ENCODE results near the gene CCDC60. TPM values are rescaled to one million over a fixed set of nuclear protein-coding genes. Genes with fewer than 3 reads are reported as not detected.
"Not testable (repeated sequence)": the region's sequence is repeated elsewhere in the genome, so short reads cannot be mapped to it uniquely, and the experiment has no call there.

CCDC60 gene
- total RNA-seq, 2 donors from 2014 or later = not detected

DNA sequence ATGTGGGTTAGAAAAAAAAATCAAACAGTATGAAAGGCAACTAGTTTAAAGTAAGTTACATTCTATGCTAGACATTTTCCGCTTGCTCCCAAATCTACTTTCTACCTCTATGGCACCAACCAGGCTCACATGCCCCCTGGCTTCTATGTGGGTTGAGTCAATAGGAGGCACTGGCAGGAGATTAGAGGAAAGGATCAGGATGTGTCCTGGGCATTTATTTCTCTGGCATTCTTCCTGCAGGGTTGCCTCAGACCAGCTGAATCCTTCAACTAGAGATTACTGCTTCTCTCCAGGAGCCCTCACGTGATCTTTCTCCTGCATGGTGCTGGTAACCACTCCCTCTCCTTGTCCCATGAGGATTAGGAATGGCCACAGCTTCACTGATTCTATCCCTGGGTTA lies 14.9 kb upstream of the CCDC60 start:
- peaks cover 11% of the 10 kb centered on the region for H3K27me3 Mint-ChIP-seq
- no peaks in the 10 kb centered on the region for H3K4me1 Mint-ChIP-seq
- ATAC-seq (replicated peaks) = no peak
- no peaks in the 10 kb centered on the region for H3K9me3 Mint-ChIP-seq
- no peak overlapping the region for H3K27ac Mint-ChIP-seq
- H3K4me3 Mint-ChIP-seq = no peak overlapping the region
- H3K36me3 Mint-ChIP-seq (ENCODE audit: low read depth) = no peaks in the 10 kb centered on the region

DNA sequence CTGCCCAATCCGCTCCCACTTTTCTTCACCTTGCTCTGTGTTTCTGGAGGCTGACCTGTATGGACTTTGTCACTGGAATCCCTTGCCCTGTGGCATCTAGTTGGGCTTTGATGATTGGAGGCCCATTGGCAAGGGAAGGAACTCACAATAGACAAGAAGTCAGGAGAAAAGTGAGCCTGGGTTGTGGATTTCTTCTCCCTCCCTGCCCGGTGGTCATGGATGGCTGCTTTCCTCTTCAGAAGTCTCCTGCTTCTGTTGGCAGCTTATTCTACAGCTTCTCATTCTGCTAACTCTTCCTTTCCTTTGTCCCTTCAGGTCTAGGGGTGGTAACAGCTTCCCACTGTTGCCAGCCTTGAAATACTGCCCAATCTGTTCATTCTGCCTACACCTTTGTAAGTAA lies 13.9 kb upstream of the CCDC60 start:
- H3K36me3 Mint-ChIP-seq (ENCODE audit: low read depth) = no peaks in the 10 kb centered on the region
- ATAC-seq (replicated peaks) = no peak
- no peak overlapping the region for H3K27ac Mint-ChIP-seq
- H3K9me3 Mint-ChIP-seq = no peaks in the 10 kb centered on the region
- no peak overlapping the region for H3K4me3 Mint-ChIP-seq
- H3K4me1 Mint-ChIP-seq = no peaks in the 10 kb centered on the region
- peaks cover 11% of the 10 kb centered on the region for H3K27me3 Mint-ChIP-seq

DNA sequence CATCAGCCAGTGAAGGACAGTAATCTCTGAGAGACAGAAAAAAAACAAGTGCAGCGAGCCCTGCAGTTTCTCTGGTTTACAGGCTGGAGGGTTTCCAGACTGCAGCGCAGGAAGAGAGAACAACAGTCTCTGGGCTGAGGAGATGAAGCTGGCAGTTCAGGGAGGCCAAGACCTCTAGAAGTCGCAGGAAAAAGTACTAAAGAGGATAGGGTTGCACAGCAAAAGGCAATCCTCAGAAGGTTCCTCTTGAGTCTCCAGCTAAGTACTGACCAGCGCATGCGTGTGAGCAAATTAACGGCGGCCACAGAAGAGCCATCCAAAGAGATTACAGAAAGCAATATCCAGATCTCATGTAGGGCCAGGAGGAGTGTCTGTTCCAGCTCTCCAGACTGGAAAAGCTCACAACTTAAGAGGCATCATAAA lies 12.2 kb upstream of the CCDC60 start:
- Mint-ChIP-seq H3K9me3 (no peaks in the 10 kb centered on the region), H3K36me3 (ENCODE audit: low read depth) (no peaks in the 10 kb centered on the region)
- no peak for ATAC-seq (replicated peaks)

DNA sequence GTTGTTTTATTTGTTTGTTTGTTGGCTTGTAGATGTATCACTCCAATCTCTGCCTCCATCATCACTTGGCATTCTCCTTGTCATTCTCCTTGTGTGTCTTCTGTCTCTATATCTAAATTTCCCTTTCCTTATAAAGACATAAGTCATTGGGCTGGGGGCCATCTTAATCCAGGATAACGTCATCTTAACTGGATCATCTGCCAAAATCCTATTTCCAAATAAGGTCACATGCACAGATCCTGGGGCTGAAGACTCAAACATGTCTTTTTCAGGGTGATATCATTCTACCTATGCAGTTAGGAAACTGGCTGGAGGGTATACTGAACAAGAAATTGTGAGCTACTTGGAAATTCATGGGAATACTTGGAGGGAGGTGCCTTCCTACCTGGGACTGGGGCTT lies 8.7 kb upstream of the CCDC60 start:
- H3K36me3 Mint-ChIP-seq (ENCODE audit: low read depth) = no peaks in the 10 kb centered on the region
- ATAC-seq (replicated peaks) = no peak
- H3K4me1 Mint-ChIP-seq = no peaks in the 10 kb centered on the region
- H3K4me3 Mint-ChIP-seq = no peak overlapping the region
- H3K27ac Mint-ChIP-seq = no peak overlapping the region
- no peaks in the 10 kb centered on the region for H3K9me3 Mint-ChIP-seq
- peaks cover 7% of the 10 kb centered on the region for H3K27me3 Mint-ChIP-seq

More for the DNA sequence above, 12.2 kb upstream of the CCDC60 start:
- Mint-ChIP-seq H3K27ac (no peak overlapping the region), H3K4me1 (no peaks in the 10 kb centered on the region), H3K4me3 (no peak overlapping the region), H3K27me3 (peaks cover 11% of the 10 kb centered on the region)

DNA sequence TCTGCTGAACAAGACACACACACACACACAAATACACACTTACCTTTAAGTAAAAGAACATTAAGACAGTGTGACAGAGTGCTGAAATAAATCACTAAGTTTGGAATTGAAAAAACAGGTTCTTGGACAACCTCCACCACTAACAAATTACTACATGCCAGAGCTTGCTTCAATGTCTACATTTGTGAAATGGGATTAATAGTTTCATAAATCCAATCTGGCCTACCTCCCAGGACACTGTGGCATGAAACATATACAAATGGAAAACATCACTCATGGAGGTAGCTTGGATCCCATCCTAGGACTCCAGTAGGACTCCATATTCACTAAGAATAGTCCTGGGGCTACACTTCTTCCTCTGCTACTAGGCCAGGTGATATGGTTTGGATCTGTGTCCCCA lies 8.2 kb upstream of the CCDC60 start:
- Mint-ChIP-seq H3K4me1 (no peaks in the 10 kb centered on the region), H3K36me3 (ENCODE audit: low read depth) (no peaks in the 10 kb centered on the region), H3K9me3 (no peaks in the 10 kb centered on the region), H3K4me3 (no peak overlapping the region), H3K27ac (no peak overlapping the region), H3K27me3 (peaks cover 5% of the 10 kb centered on the region)
- ATAC-seq (replicated peaks) = no peak

DNA sequence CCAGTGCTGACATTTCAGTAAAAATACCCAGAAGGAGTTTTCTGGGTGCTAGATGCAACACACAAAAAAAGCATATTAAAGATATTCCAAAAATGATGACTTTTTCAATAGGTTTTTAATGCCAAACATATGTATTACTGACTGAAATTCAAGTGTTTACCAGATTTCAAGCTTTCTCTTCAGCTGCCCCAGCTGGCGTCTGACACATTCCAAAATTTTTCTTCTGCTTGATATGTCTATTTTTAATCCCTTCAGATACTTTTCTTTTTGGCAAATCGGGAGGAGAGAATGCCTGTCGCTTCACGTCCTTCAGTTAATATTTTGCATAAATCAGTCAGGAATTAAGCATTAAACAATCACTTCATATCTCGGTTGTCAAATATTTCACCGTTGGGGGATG lies 7.1 kb upstream of the CCDC60 start:
- no peak for ATAC-seq (replicated peaks)
- Mint-ChIP-seq H3K4me3 (no peak overlapping the region), H3K27ac (no peak overlapping the region), H3K27me3 (peaks cover 5% of the 10 kb centered on the region), H3K4me1 (no peaks in the 10 kb centered on the region), H3K9me3 (no peaks in the 10 kb centered on the region), H3K36me3 (ENCODE audit: low read depth) (no peaks in the 10 kb centered on the region)

DNA sequence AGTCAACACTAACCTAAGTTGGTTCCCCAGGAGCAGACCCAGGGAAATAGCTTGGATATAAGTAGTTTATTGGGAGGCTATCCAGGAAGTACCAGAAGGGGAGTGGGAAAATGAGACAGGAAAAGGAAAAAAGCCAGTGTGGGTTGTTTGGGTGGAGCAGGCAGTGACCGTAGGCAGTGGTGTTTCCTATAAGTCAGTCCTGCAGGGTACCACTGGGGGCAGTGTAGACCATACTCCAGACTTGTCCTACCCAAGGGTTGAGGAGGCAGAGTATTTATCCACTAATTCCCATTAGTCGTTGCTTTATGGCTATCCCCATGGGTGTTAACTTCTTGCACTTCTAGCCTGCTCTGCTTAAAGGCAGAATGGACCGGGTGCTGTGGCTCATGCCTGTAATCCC lies 6.4 kb upstream of the CCDC60 start:
- no peaks in the 10 kb centered on the region for H3K9me3 Mint-ChIP-seq
- no peaks in the 10 kb centered on the region for H3K4me1 Mint-ChIP-seq
- no peaks in the 10 kb centered on the region for H3K36me3 Mint-ChIP-seq (ENCODE audit: low read depth)
- H3K27me3 Mint-ChIP-seq = peaks cover 5% of the 10 kb centered on the region
- ATAC-seq (replicated peaks) = no peak
- H3K27ac Mint-ChIP-seq = no peak overlapping the region
- no peak overlapping the region for H3K4me3 Mint-ChIP-seq

DNA sequence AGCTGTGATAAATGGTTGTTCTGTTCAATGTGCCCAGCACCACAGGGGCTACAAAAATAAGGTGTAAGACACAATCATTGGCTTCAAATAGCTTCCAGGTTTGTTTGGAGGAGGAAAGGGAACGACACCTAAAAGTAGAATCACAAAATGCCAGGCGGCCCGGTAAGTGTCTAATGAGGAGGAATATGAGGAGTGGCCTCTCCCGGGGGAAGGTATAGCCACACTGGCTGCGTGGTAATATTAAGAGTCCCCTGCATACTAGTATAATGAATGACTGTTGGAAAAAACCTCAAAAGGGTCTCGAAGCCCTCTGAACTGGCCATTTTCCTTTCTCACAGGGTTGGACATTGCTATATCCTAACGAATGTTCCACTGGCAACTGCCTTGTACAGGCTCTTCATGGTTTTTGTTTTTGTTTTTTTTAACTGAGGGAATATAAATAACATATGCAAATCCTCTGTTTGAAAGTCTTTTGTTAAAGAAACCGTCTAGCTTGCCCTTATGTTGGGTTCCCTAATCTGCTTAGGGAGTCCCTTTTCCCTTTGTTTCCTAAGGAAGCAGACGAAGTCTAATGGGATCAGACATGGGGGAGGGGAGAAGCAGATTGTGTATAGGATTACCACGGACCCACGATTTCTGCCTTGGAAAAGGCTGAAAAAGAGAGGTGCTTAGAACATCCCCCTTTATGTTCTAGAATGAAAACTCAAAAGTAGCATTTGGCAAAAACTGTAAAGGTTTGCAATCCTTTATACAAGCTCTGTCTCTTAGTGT lies 4.2 kb downstream of the CCDC60 start:
- peaks cover 16% of the 10 kb centered on the region for H3K27me3 Mint-ChIP-seq

DNA sequence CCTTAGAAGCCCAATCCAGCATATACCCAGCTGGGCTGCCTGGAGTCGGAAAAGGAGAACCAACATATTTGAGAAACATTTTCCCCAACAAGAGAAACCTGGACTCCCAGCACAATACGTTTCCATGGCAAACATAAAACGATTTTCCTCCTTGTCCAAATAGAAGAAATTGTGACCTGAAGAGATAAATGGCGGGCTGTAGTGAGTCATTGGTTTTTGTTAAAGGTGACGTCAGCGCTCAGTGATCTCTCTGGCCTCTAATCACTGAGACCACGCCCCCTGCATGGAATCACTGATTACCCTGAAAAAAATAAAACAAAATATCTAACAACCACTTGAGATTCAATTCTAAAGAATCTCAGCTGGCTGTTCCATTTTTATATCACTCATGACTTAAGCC lies 6.0 kb downstream of the CCDC60 start:
- Mint-ChIP-seq H3K4me3 (no peak overlapping the region), H3K4me1 (no peaks in the 10 kb centered on the region), H3K36me3 (ENCODE audit: low read depth) (no peaks in the 10 kb centered on the region), H3K27me3 (peaks cover 12% of the 10 kb centered on the region), H3K9me3 (peaks cover 5% of the 10 kb centered on the region), H3K27ac (no peak overlapping the region)
- no peak for ATAC-seq (replicated peaks)

More for the DNA sequence above, 4.2 kb downstream of the CCDC60 start:
- Mint-ChIP-seq H3K27ac (no peak overlapping the region), H3K4me1 (no peaks in the 10 kb centered on the region), H3K9me3 (peaks cover 5% of the 10 kb centered on the region), H3K4me3 (no peak overlapping the region), H3K36me3 (ENCODE audit: low read depth) (no peaks in the 10 kb centered on the region)
- no peak for ATAC-seq (replicated peaks)

DNA sequence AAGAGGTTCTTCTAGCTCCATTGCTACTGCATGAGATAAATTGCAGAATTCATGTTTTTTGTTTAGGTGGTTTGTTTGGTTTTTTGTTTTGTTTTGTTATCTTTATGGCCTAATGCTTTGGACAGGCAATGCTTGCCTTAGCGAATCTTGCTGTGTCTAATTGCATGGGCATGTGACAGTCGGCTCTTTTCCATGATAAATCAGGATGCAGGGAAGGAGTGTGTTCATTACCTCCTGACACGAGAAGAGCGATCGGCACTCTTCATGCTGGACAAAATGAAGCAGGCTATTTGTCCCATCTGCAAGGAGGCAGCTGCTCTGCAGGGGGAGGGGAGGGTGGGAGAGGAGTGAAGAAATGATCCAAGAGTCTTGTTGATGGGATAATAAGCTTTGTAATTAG lies 6.5 kb downstream of the CCDC60 start:
- Mint-ChIP-seq H3K27ac (no peak overlapping the region), H3K4me3 (no peak overlapping the region), H3K27me3 (peaks cover 12% of the 10 kb centered on the region), H3K4me1 (no peaks in the 10 kb centered on the region), H3K9me3 (peaks cover 5% of the 10 kb centered on the region), H3K36me3 (ENCODE audit: low read depth) (no peaks in the 10 kb centered on the region)
- ATAC-seq (replicated peaks) = no peak

DNA sequence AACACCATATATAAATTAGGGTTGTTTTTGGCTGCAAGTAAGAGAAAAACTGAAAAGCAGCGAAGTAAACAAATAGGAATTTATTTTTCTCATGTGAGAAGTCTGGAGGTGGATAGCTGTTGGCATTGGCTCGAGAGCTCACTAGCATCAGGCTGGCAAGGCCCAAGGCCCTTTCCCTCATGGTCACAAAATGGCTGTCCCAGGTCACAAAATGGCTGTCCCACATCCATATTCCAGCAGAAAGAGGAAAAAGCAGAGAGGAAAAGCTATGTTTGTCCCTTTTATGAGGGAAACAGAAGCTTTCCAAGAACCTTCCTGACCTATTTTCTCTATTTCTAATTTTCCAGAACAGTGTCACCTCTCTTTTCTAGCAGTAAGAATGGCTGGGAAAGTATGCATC lies 7.5 kb downstream of the CCDC60 start:
- no peaks in the 10 kb centered on the region for H3K4me1 Mint-ChIP-seq
- H3K36me3 Mint-ChIP-seq (ENCODE audit: low read depth) = no peaks in the 10 kb centered on the region
- no peak overlapping the region for H3K27ac Mint-ChIP-seq
- peaks cover 11% of the 10 kb centered on the region for H3K27me3 Mint-ChIP-seq
- H3K4me3 Mint-ChIP-seq = no peak overlapping the region
- H3K9me3 Mint-ChIP-seq = peaks cover 5% of the 10 kb centered on the region
- no peak for ATAC-seq (replicated peaks)

DNA sequence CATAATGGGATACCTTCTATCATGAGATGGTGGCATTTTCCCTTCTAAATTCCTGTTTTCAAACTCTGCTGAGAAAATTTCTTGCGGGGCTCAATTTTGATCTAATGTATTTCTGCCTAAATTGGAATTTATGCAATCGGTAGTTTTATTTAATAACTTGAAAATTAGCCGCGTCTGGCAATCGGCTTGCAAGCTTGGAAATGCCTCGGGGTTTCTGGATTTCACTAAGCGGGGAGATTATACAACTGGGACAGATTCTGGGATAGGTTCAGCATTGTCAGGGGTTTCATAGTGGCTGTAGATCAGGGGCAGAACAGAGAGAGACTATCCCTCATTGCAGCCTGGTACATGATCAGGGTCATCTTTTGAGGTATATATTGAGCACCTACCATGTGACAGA lies 8.6 kb downstream of the CCDC60 start:
- Mint-ChIP-seq H3K4me1 (no peaks in the 10 kb centered on the region), H3K27ac (no peak overlapping the region)
- ATAC-seq (replicated peaks) = no peak

DNA sequence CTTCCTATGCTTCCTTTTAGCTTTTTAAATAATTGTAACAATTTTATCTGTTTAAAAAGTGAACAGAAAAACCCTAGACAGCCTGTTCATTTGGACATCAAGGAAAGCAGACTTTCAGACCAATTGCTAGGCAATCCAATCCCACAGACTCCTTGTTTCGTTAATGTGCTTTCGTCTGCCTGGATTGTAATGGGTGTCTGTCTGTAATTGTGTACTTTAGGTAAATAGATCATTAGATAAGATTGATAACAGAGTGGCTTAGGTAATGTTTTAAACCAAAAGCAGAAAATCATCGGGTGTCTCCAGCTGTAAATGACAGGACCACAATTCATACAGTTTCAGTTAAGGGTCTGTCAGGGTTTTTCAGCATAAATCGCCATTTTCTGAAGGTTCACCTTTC lies 19.6 kb downstream of the CCDC60 start:
- Mint-ChIP-seq H3K4me1 (no peaks in the 10 kb centered on the region), H3K27me3 (peaks cover 11% of the 10 kb centered on the region), H3K4me3 (no peak overlapping the region), H3K9me3 (peaks cover 13% of the 10 kb centered on the region), H3K36me3 (ENCODE audit: low read depth) (no peaks in the 10 kb centered on the region), H3K27ac (no peak overlapping the region)
- ATAC-seq (replicated peaks) = no peak

More for the DNA sequence above, 8.6 kb downstream of the CCDC60 start:
- H3K27me3 Mint-ChIP-seq = peaks cover 4% of the 10 kb centered on the region
- H3K4me3 Mint-ChIP-seq = no peak overlapping the region
- peaks cover 5% of the 10 kb centered on the region for H3K9me3 Mint-ChIP-seq
- H3K36me3 Mint-ChIP-seq (ENCODE audit: low read depth) = no peaks in the 10 kb centered on the region

DNA sequence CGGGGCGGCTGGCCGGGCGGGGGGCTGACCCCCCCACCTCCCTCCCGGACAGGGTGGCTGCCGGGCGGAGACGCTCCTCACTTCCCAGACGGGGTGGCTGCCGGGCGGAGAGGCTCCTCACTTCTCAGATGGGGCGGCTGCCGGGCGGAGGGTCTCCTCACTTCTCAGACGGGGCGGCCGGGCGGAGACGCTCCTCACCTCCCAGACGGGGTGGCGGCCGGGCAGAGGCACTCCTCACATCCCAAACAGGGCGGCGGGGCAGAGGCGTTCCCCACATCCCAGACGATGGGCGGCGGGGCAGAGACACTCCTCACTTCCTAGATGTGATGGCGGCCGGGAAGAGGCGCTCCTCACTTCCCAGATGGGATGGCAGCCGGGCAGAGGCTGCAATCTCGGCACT lies 25.8 kb downstream of the CCDC60 start:
- not testable (repeated sequence) for H3K9me3 Mint-ChIP-seq; H3K36me3 Mint-ChIP-seq (ENCODE audit: low read depth); H3K4me1 Mint-ChIP-seq; H3K27me3 Mint-ChIP-seq; H3K27ac Mint-ChIP-seq; ATAC-seq (replicated peaks); H3K4me3 Mint-ChIP-seq

DNA sequence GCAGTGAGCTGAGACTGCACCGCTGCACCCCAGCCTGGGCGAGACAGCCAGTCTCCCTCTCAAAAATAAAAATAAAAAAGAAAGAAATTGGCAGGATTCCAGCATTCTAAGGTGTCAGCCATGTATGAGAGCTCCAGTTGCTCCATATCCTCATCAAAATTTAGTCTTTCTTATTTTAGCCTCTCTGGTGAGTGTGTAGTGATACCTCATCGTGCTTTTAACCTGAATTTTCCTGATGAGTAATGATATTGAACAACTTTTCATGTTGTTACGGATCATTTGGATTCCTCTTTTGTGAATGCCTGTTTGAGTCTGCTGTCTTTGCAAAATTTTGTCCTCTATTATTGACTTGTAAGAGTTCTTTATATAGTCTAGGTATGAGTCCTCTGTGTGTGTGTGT lies 28.5 kb downstream of the CCDC60 start:
- ATAC-seq (replicated peaks) = no peak
- H3K4me3 Mint-ChIP-seq = no peak overlapping the region
- peaks cover 12% of the 10 kb centered on the region for H3K27me3 Mint-ChIP-seq
- H3K36me3 Mint-ChIP-seq (ENCODE audit: low read depth) = no peaks in the 10 kb centered on the region
- H3K4me1 Mint-ChIP-seq = no peaks in the 10 kb centered on the region
- no peaks in the 10 kb centered on the region for H3K9me3 Mint-ChIP-seq
- no peak overlapping the region for H3K27ac Mint-ChIP-seq

DNA sequence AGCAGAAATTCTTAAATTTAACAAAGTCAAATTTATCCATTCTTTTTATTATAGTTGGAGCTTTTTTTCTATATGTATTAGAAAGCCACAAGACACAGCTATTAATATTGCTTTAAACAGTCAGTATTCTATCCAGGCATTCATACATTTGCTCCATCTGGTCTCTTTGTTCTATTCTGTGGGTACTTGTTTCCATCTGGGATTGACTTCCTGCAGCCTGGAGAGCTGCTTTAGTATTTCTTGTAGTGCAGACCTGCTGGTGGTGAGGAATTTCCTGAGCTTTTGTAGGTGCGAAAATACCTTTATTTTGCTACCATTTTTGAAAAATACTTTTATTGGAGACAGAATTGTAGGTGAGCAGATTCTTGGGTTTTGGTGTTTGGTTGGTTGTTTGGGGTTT lies 29.0 kb downstream of the CCDC60 start:
- ATAC-seq (replicated peaks) = no peak
- H3K4me1 Mint-ChIP-seq = no peaks in the 10 kb centered on the region
- no peak overlapping the region for H3K27ac Mint-ChIP-seq
- peaks cover 12% of the 10 kb centered on the region for H3K27me3 Mint-ChIP-seq
- no peaks in the 10 kb centered on the region for H3K9me3 Mint-ChIP-seq
- no peaks in the 10 kb centered on the region for H3K36me3 Mint-ChIP-seq (ENCODE audit: low read depth)
- H3K4me3 Mint-ChIP-seq = no peak overlapping the region
